GM23338 (cell line): ENCODE data around the gene TTLL9. TPM values are rescaled to one million over a fixed set of nuclear protein-coding genes. Genes with fewer than 3 reads are reported as not detected.

Experiments
- ATAC-seq: fragments of 200-7000 bp; cut with Tn5 transposase; 3 replicates; pipeline ENCODE4 v1.9.1; 2020
- DNase-seq: peaks from one replicate; pipeline ENCODE4 v3.0.0-alpha.2; 2015; ENCODE audit warnings: low spot score
- H2AFZ ChIP-seq: fragments of 200-600 bp; sonication (generic); 2 replicates; pipeline ENCODE4 v1.8.0; 2016; ENCODE audit warnings: antibody characterized with exemption, mild to moderate bottlenecking, moderate library complexity
- H3F3A ChIP-seq: fragments of 200-600 bp; sonication (generic); replicated peaks from 2 replicates; pipeline ENCODE4 v1.8.0; 2017; ENCODE audit warnings: antibody characterized with exemption, mixed run types, low read depth
- H3K27ac ChIP-seq: fragments of 200-600 bp; sonication (generic); 2 replicates; pipeline ENCODE4 v1.6.1; 2016; ENCODE audit warnings: low read depth
- H3K27me3 ChIP-seq: fragments of 200-600 bp; sonication (generic); 2 replicates; pipeline ENCODE4 v1.8.0; 2016; ENCODE audit warnings: mild to moderate bottlenecking, mixed run types, moderate library complexity; ENCODE audit not compliant: insufficient read depth
- H3K36me3 ChIP-seq: fragments of 200-600 bp; sonication (generic); 2 replicates; pipeline ENCODE4 v1.8.0; 2016; ENCODE audit warnings: mild to moderate bottlenecking; ENCODE audit not compliant: insufficient read depth
- H3K4me1 ChIP-seq: fragments of 200-600 bp; sonication (generic); 2 replicates; pipeline ENCODE4 v1.8.0; 2016; ENCODE audit warnings: mild to moderate bottlenecking, moderate library complexity; ENCODE audit not compliant: insufficient read depth
- H3K4me2 ChIP-seq: fragments of 200-600 bp; sonication (generic); 2 replicates; pipeline ENCODE4 v1.7.1; 2017; ENCODE audit warnings: mixed run types
- H3K4me3 ChIP-seq: fragments of 200-600 bp; sonication (generic); 2 replicates; pipeline ENCODE4 v1.6.1; 2016; ENCODE audit warnings: mixed run types
- H3K79me2 ChIP-seq: fragments of 200-600 bp; sonication (generic); replicated peaks from 2 replicates; pipeline ENCODE4 v1.8.0; 2017; ENCODE audit warnings: mild to moderate bottlenecking; ENCODE audit not compliant: insufficient read depth
- H3K9me2 ChIP-seq: fragments of 200-600 bp; sonication (generic); 2 replicates; pipeline ENCODE4 v1.8.0; 2017; ENCODE audit not compliant: insufficient read depth
- H4K20me1 ChIP-seq: fragments of 200-600 bp; sonication (generic); replicated peaks from 2 replicates; pipeline ENCODE4 v1.8.0; 2017; ENCODE audit warnings: mild to moderate bottlenecking; ENCODE audit not compliant: insufficient read depth
- H3K27ac Mint-ChIP-seq: 2 replicates; pipeline ENCODE4 v1.8.0; 2020; ENCODE audit warnings: inconsistent platforms, mild to moderate bottlenecking, moderate library complexity, mixed read lengths
- H3K27me3 Mint-ChIP-seq: 3 replicates; pipeline ENCODE4 v1.8.0; 2022; ENCODE audit warnings: low read depth, mild to moderate bottlenecking, moderate library complexity, mixed read lengths, inconsistent platforms; ENCODE audit not compliant: insufficient read depth, poor library complexity
- H3K36me3 Mint-ChIP-seq: 3 replicates; pipeline ENCODE4 v1.8.0; 2021; ENCODE audit warnings: low read depth, mild to moderate bottlenecking, inconsistent platforms, moderate library complexity, mixed read lengths
- H3K4me1 Mint-ChIP-seq: 3 replicates; pipeline ENCODE4 v1.8.0; 2020; ENCODE audit warnings: mild to moderate bottlenecking, inconsistent platforms, mixed read lengths
- H3K4me3 Mint-ChIP-seq: 3 replicates; pipeline ENCODE4 v1.8.0; 2021; ENCODE audit warnings: moderate library complexity, mild to moderate bottlenecking, inconsistent platforms, mixed read lengths
- H3K9me3 Mint-ChIP-seq: 3 replicates; pipeline ENCODE4 v1.8.0; 2020; ENCODE audit warnings: moderate library complexity, mild to moderate bottlenecking, inconsistent platforms, mixed read lengths
- CREB1 ChIP-seq: fragments of 250-450 bp; sonication (Bioruptor Pico); IDR thresholded peaks from 2 replicates; pipeline ENCODE4 v1.5.0; 2020; ENCODE audit warnings: low read depth, mild to moderate bottlenecking, moderate library complexity
- ETS1 ChIP-seq: IDR thresholded peaks from 2 replicates; pipeline ENCODE4 v1.6.1; 2016; ENCODE audit warnings: antibody characterized with exemption
- EZH2 ChIP-seq: fragments of 200-600 bp; sonication (generic); IDR thresholded peaks from one replicate; pipeline ENCODE4 v1.8.0; 2017; ENCODE audit warnings: antibody characterized with exemption, mild to moderate bottlenecking, low read depth; ENCODE audit not compliant: unreplicated experiment
- EZH2phosphoT487 ChIP-seq: fragments of 200-600 bp; sonication (generic); IDR thresholded peaks from one replicate; pipeline ENCODE4 v1.8.1; 2018; ENCODE audit warnings: antibody characterized with exemption; ENCODE audit not compliant: unreplicated experiment
- JUNB ChIP-seq: IDR thresholded peaks from one replicate; pipeline ENCODE4 v1.6.1; 2016; ENCODE audit warnings: antibody characterized with exemption; ENCODE audit not compliant: unreplicated experiment
- NANOG ChIP-seq: IDR thresholded peaks from 2 replicates; pipeline ENCODE4 v1.6.1; 2016; ENCODE audit warnings: antibody characterized with exemption, borderline replicate concordance
- POLR2AphosphoS5 ChIP-seq: IDR thresholded peaks from 2 replicates; pipeline ENCODE4 v1.6.1; 2016; ENCODE audit warnings: antibody characterized with exemption, low read depth
- REST ChIP-seq: IDR thresholded peaks from one replicate; pipeline ENCODE4 v1.6.1; 2018; ENCODE audit warnings: antibody characterized with exemption; ENCODE audit not compliant: unreplicated experiment
- STAT1 ChIP-seq: IDR thresholded peaks from one replicate; pipeline ENCODE4 v1.6.1; 2016; ENCODE audit warnings: antibody characterized with exemption; ENCODE audit not compliant: unreplicated experiment
- ZNF114 ChIP-seq: fragments of 250-450 bp; sonication (Bioruptor Pico); IDR thresholded peaks from 2 replicates; pipeline ENCODE4 v1.5.0; 2020; ENCODE audit warnings: mild to moderate bottlenecking, moderate library complexity
- ZNF331 ChIP-seq: fragments of 250-450 bp; sonication (Bioruptor Pico); IDR thresholded peaks from 2 replicates; pipeline ENCODE4 v1.5.0; 2020; ENCODE audit warnings: low read depth, mild to moderate bottlenecking, moderate library complexity
- ZNF462 ChIP-seq: fragments of 250-450 bp; sonication (Bioruptor Pico); IDR thresholded peaks from 2 replicates; pipeline ENCODE4 v1.5.0; 2020; ENCODE audit warnings: mild to moderate bottlenecking, moderate library complexity
- polyA plus RNA-seq: library from polyadenylated mRNA; unstranded; fragments of >200 nt; fragmentation: Nextera tagmentation; extraction: Ambion mirVana; gene quantifications from 2 replicates; pipeline ENCODE4 v1.2.1, GENCODE V29; 2016
- total RNA-seq: library from RNA; depleted of rRNA; stranded (reverse); fragments of >200 nt; shearing (Covaris generic); gene quantifications from 2 replicates; pipeline ENCODE4 v1.2.3, GENCODE V29; 2014
- TF ChIP-seq, protein P1 (sequence below), 2 experiments: fragments of 200-600 bp in 1 of 2; sonication (generic) in 1 of 2; conservative IDR thresholded peaks; 2 replicates each; pipeline versions ENCODE4 v1.5.1 to v1.6.1; 2016 to 2017; ENCODE audit warnings: antibody characterized with exemption in 2 of 2, low read depth in 2 of 2, mild to moderate bottlenecking in 2 of 2, moderate library complexity in 1 of 2

TTLL9 gene
- total and polyA plus RNA-seq, 2 experiments from 2014 or later: not detected

DNA sequence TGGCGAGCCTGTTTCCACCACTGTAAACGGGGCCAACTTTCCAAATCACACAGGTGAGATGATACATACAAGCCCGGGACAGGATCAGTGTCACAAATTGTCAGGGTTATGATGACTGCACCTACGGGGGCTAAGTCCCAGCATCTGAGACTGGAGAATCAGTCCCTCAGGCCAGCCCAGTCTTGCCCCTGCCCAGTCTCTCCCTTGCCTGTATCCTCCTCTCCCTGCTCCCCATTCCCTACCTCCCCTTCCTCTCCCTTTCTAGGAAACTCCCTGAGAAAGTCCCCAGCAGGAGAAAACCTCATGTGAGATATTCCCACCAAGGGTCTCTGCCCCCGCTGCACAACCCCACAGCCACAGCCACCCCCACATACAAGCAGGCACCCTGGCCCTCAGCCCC, 26.6 kb upstream of the TTLL9 start:
- H3K27me3 Mint-ChIP-seq: peaks cover 5% of the 10 kb centered on the region
- peaks cover 18% of the 10 kb centered on the region; the same call in 2 of the 3 replicates for H3K9me3 Mint-ChIP-seq

More for the DNA sequence above, 26.6 kb upstream of the TTLL9 start:
- H3K9me2 ChIP-seq: 0 out of 2 replicates have a peak, but pooled peaks cover 5% of the 10 kb centered on the region
- no peak overlapping the region for H3K4me3 ChIP-seq
- H3K4me2 ChIP-seq: no peak overlapping the region
- peaks cover 24% of the 10 kb centered on the region for H3K4me1 Mint-ChIP-seq
- H2AFZ ChIP-seq: peak overlapping the region; percentile 66; the same call in 1 of the 2 replicates
- ATAC-seq: no peak
- no peak overlapping the region for H3K27ac ChIP-seq
- DNase-seq: no peak
- no peaks in the 10 kb centered on the region for H3K36me3 Mint-ChIP-seq
- H3K27me3 ChIP-seq: peaks cover 19% of the 10 kb centered on the region
- TF ChIP-seq REST (no peak), EZH2phosphoT487 (no peak), EZH2 (no peak), CREB1 (CRISPR knock-in tag) (no peak), JUNB (no peak), NANOG (no peak), STAT1 (no peak), ZNF114 (no peak), ETS1 (no peak), ZNF462 (CRISPR knock-in tag) (no peak), POLR2AphosphoS5 (no peak), ZNF331 (CRISPR knock-in tag) (no peak)
- TF ChIP-seq, protein P1, sequence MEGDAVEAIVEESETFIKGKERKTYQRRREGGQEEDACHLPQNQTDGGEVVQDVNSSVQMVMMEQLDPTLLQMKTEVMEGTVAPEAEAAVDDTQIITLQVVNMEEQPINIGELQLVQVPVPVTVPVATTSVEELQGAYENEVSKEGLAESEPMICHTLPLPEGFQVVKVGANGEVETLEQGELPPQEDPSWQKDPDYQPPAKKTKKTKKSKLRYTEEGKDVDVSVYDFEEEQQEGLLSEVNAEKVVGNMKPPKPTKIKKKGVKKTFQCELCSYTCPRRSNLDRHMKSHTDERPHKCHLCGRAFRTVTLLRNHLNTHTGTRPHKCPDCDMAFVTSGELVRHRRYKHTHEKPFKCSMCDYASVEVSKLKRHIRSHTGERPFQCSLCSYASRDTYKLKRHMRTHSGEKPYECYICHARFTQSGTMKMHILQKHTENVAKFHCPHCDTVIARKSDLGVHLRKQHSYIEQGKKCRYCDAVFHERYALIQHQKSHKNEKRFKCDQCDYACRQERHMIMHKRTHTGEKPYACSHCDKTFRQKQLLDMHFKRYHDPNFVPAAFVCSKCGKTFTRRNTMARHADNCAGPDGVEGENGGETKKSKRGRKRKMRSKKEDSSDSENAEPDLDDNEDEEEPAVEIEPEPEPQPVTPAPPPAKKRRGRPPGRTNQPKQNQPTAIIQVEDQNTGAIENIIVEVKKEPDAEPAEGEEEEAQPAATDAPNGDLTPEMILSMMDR (conservative IDR thresholded peaks at IDR 0.05; ENCODE audit: low read depth in 2 of 2): no peak
- 0 out of 2 replicates have a peak, but pooled peaks cover 2% of the 10 kb centered on the region for H3F3A ChIP-seq
- no peak overlapping the region for H3K4me3 Mint-ChIP-seq
- peaks cover 21% of the 10 kb centered on the region; the same call in 1 of the 2 replicates for H3K4me1 ChIP-seq
- H3K79me2 ChIP-seq: no peaks in the 10 kb centered on the region
- H3K36me3 ChIP-seq: no peaks in the 10 kb centered on the region
- no peaks in the 10 kb centered on the region for H4K20me1 ChIP-seq
- H3K27ac Mint-ChIP-seq: no peak overlapping the region
